SH-SY5Y (cell line): ENCODE results near the gene LOXL4.
A peak's percentile ranks its signal among the peaks of the same experiment; 100 is the strongest.

Experiments used
- GATA2 ChIP-seq: IDR thresholded peaks from 2 replicates; pipeline ENCODE4 v1.6.1; 2011; ENCODE audit warnings: mild to moderate bottlenecking, low read depth, low read length
- GATA3 ChIP-seq: IDR thresholded peaks from 2 replicates; pipeline ENCODE4 v1.6.1; 2011; ENCODE audit warnings: low read depth, mild to moderate bottlenecking, low read length, moderate library complexity

Gene LOXL4

GRCh38 chr10:98267894-98268693, at the start of gene LOXL4:
TSS of gene LOXL4 (minus strand) at chr10:98268194. CDS start at chr10:98263019, 5,175 bp downstream.
- TF ChIP-seq GATA2 (no peak), GATA3 (no peak)

GRCh38 chr10:98316661-98317060, 48.7 kb upstream of the LOXL4 start:
- TF ChIP-seq GATA3 (no peak), GATA2 (no peak)

GRCh38 chr10:98316170-98316569, 48.2 kb upstream of the LOXL4 start:
- TF ChIP-seq GATA3 (no peak), GATA2 (no peak)

- TF ChIP-seq GATA2 (no peak), GATA3 (no peak)
Observed at GRCh38 chr10:98314532-98315284, 46.7 kb upstream of the LOXL4 start.

DNA sequence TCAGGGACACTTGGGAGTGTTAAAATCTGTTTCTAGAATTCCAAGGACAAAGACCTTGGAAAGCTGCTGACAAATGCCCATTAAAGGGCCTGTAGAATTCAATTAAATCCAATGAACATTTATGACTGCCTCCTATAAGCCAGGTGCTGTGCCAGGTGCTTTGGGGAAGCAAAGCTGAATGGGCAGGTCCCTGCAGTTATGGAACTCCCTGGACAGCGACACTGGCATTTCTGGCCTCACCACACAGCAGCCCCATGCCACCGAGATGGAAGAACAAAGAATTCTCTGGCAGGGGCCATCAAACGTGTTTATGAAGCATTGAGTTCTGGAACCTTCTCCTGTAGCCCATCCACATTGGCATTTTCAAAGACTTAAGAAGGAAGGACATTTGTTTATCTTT, 45.6 kb upstream of the LOXL4 start:
- no peak for TF ChIP-seq GATA2
- TF ChIP-seq GATA3: no peak

DNA sequence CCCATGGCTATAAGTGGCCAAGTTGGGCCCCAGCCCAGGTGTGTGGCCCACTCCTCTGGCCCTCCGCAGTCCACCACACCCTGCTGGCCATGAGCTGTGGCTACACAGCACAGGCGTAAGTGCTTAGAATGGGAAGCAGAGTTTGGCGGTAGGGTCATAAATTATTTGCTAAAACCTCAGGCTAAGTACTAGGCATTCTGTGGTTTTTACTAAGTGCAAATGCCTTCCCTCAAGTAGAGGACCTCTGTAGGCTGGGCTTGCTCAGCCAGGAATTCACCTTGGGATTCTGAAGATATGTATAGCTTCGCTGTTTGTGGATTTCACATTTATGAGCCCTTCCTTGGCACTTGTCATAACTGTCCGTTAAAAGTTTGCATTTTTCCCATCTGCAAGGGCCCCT, 44.8 kb upstream of the LOXL4 start:
- TF ChIP-seq GATA2 (no peak), GATA3 (no peak)

DNA sequence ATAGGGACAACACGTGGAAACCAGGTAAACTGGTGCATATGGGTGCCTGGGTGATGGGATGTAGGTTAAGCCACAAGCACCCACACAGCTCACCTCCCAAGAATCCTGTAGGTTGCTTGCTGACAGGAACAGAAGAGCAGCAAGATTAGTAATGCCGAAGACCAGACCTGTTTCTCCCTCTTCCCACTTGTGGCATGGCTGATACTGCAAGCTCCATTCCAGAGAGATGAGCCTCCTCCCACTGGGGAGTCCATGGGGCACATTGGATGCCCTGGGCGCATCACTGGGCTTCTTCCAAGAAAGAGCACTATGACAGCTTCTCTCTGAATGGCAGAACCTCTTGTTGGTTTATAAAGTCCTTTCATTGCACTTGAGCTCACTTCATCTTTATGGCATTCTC, 44.4 kb upstream of the LOXL4 start:
- TF ChIP-seq GATA3: no peak
- no peak for TF ChIP-seq GATA2

- TF ChIP-seq GATA2: no peak
- no peak for TF ChIP-seq GATA3
Observed at GRCh38 chr10:98310701-98311100, 42.7 kb upstream of the LOXL4 start.

DNA sequence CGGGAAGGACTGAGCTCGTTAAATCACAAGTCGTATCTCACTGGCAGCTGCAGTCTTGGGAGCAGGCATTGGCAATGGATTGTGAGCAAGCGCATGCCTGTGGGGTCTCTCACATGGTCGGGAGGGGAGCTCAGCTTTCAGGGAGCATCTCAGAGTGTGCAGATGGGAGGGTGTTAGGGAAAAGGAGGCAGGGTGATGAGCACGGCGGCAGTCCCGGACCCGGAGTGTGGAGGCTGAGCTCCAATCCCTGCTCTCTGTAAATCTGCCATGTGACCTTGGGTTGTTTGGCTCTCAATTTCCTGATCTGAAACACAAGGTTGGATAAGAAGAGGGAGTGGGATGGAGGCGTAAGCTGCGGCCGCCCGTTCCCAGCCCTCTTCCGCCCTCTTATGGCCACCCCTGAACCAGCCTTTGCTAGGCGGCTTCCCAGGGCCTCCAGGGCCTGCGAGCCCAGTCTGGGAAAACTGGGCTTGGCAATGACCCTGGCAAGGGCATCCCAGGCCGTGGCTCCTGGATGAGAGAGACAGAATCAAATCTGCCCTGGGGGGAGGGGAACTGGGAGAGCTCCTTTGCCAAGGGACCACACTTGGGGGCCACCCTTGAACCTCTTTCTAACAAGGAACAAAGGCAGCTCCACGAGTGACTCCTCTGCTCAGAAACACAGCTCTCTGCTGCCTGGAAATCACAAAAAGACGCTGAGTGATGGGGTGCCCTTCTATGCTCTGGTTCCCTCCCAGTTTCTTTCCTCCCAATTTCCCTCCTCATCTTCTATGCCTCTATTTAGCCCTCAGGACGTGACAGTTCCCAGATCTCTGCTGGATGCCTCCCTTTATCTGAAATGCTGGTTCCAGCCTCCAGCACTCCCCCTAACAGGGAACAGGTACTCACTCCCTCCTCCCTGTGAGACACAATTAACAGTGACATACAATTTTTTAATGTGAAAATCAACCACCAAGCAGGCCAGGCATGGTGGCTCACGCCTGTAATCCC, 41.7 kb upstream of the LOXL4 start:
- TF ChIP-seq GATA3 (no peak), GATA2 (0 out of 2 replicates have a peak, but pooled peaks have one; percentile 6)

DNA sequence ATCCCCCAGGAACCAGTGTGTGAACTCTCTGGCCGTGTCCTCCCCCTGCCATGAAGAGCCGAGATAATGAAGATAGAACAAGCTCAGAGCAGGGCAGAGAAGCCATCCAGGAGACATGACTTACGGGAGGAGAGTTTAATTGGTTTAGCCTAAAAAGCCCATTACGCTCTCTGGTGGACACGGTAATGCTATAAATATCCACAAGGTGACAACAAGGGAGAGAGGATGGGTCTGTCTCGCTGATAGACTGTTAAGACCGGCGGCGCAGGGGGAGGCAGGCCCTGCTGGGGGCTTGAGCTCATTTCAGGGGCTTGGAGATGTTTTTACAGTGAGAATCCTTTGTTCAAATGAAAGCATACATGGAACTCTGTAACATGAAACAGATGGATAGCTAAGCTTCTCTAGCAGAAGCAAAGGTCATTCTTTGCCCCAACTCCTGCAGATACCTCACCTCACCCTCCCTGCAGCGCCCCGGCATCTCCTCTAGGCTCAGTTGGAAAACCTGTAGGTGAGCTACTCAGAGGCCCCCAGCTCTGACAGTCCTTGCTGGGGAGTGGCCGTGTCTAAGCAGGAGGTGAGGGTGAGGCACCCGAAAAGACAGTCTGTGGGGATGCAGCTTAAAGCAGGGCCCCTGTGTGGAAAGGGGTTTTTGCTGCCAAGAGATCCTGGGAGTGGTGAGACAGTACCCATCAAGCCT, 40.8 kb upstream of the LOXL4 start:
- TF ChIP-seq GATA3 (no peak), GATA2 (peak; percentile 85)

GRCh38 chr10:98307916-98308541, 40.0 kb upstream of the LOXL4 start:
- TF ChIP-seq GATA3 (no peak), GATA2 (no peak)

DNA sequence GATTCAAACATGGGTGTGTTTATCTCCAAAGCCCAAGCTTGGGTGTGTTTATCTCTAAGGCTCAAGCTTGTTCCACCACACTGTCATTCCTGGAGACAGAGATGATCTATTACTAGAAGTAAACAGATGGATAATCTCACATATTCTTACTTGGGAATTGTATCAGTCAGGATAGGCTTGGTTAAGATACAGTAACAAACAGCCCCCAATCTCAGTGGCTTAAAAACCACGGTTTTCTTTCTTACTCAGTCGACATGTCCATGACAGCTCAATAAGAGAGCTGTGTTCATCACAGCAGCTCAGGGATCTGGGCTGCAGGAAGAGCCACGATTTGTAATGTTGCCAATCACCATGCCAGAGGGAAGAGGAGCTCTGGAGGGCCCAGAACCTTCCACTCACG, 38.5 kb upstream of the LOXL4 start:
- no peak for TF ChIP-seq GATA3
- TF ChIP-seq GATA2: no peak

- no peak for TF ChIP-seq GATA2
- TF ChIP-seq GATA3: no peak
Observed at GRCh38 chr10:98303569-98303968, 35.6 kb upstream of the LOXL4 start.
